Left ventricle myocardium inferior (tissue), 1 donor: ENCODE results near the gene OPCML. TPM values are rescaled to one million over a fixed set of nuclear protein-coding genes. Genes with fewer than 3 reads are reported as not detected.

Experiments
- DNase-seq: peaks from one replicate; pipeline ENCODE4 v3.0.0-alpha.2; 2020
- H3K27ac ChIP-seq: fragments of 200-600 bp; replicated peaks from 2 replicates; pipeline ENCODE4 v1.8.0; 2021
- H3K27me3 ChIP-seq: fragments of 200-600 bp; 2 replicates; pipeline ENCODE4 v1.8.0; 2021; ENCODE audit warnings: low read depth
- H3K36me3 ChIP-seq: fragments of 200-600 bp; 2 replicates; pipeline ENCODE4 v1.8.0; 2021
- H3K4me1 ChIP-seq: fragments of 200-600 bp; 2 replicates; pipeline ENCODE4 v1.8.0; 2021
- H3K4me3 ChIP-seq: fragments of 200-600 bp; 2 replicates; pipeline ENCODE4 v1.8.0; 2021; ENCODE audit warnings: mild to moderate bottlenecking, moderate library complexity
- H3K9me3 ChIP-seq: fragments of 200-600 bp; replicated peaks from 2 replicates; pipeline ENCODE4 v1.8.0; 2021
- CTCF ChIP-seq: fragments of 200-600 bp; IDR thresholded peaks from 2 replicates; pipeline ENCODE4 v1.8.0; 2021; ENCODE audit warnings: antibody characterized with exemption, mild to moderate bottlenecking, borderline replicate concordance
- intact Hi-C: fragments of 100-400 bp; cut with micrococcal nuclease; formaldehyde crosslinking; loops from one replicate; pipeline ENCODE4 v1.11.0; 2022
- total RNA-seq: library from RNA; stranded (reverse); fragmentation: NEBNext Ultra II Directional; extraction: Animal tissue kit (Norgen Biotek cat#: 25700); gene quantifications from one replicate; pipeline ENCODE4 v1.2.1, GENCODE V29; 2021
- donor health status: DM: no; HTN: yes; CAD: no; lungs with severe emphysema.

The OPCML gene
- total RNA-seq, 1 donor from 2014 or later, result 0.63 TPM

- Histone ChIP-seq H3K36me3 (no peaks in the 10 kb centered on the region), H3K27ac (no peak overlapping the region), H3K4me1 (no peaks in the 10 kb centered on the region), H3K27me3 (peaks cover 87% of the 10 kb centered on the region), H3K4me3 (no peak overlapping the region), H3K9me3 (no peaks in the 10 kb centered on the region)
- TF ChIP-seq CTCF, result no peak
- intact Hi-C loops, result no loop called here
- no peak for DNase-seq
Observed at GRCh38 chr11:132409573-132410355, 1122.5 kb downstream of the OPCML start.

- intact Hi-C loops, result no loop called here
Observed at GRCh38 chr11:132408877-132409276, 1123.4 kb downstream of the OPCML start.

GRCh38 chr11:132405728-132406127 lies 1126.6 kb downstream of the OPCML start:
- no peaks in the 10 kb centered on the region for H3K4me1 ChIP-seq
- no peak for DNase-seq
- TF ChIP-seq CTCF, result no peak
- no peak overlapping the region for H3K27ac ChIP-seq
- H3K36me3 ChIP-seq, result no peaks in the 10 kb centered on the region
- H3K27me3 ChIP-seq, result peaks cover 85% of the 10 kb centered on the region
- no peak overlapping the region for H3K4me3 ChIP-seq
- intact Hi-C loops, result no loop called here
- H3K9me3 ChIP-seq, result no peaks in the 10 kb centered on the region

More at GRCh38 chr11:132408877-132409276, 1123.4 kb downstream of the OPCML start:
- H3K9me3 ChIP-seq, result no peaks in the 10 kb centered on the region
- H3K4me1 ChIP-seq, result no peaks in the 10 kb centered on the region
- H3K27ac ChIP-seq, result no peak overlapping the region
- no peaks in the 10 kb centered on the region for H3K36me3 ChIP-seq
- no peak overlapping the region for H3K4me3 ChIP-seq
- TF ChIP-seq CTCF, result no peak
- peaks cover 87% of the 10 kb centered on the region for H3K27me3 ChIP-seq
- no peak for DNase-seq

- peak; percentile 18 for DNase-seq
Observed at GRCh38 chr11:132402071-132402684, 1130.1 kb downstream of the OPCML start.

GRCh38 chr11:132396318-132396717 lies 1136.0 kb downstream of the OPCML start:
- H3K27ac ChIP-seq, result no peak overlapping the region
- TF ChIP-seq CTCF, result no peak
- intact Hi-C loops, result no loop called here
- DNase-seq, result no peak
- no peak overlapping the region for H3K4me3 ChIP-seq
- peaks cover 41% of the 10 kb centered on the region for H3K27me3 ChIP-seq
- H3K36me3 ChIP-seq, result no peaks in the 10 kb centered on the region
- no peaks in the 10 kb centered on the region for H3K4me1 ChIP-seq
- peaks cover 15% of the 10 kb centered on the region for H3K9me3 ChIP-seq

More at GRCh38 chr11:132402071-132402684, 1130.1 kb downstream of the OPCML start:
- no peaks in the 10 kb centered on the region for H3K4me1 ChIP-seq
- TF ChIP-seq CTCF, result peak; percentile 67
- intact Hi-C loops, result no loop called here
- H3K9me3 ChIP-seq, result no peaks in the 10 kb centered on the region
- no peak overlapping the region for H3K4me3 ChIP-seq
- no peaks in the 10 kb centered on the region for H3K36me3 ChIP-seq
- H3K27ac ChIP-seq, result no peak overlapping the region
- peaks cover 75% of the 10 kb centered on the region for H3K27me3 ChIP-seq
